LNCAP (cell line): ENCODE data around the gene WBP11.

Source experiments
- TF ChIP-seq, protein P1 (sequence below): fragments of 450-650 bp; IDR thresholded peaks from 2 replicates; pipeline ENCODE4 v1.5.1; 2017; ENCODE audit warnings: mild to moderate bottlenecking

WBP11 gene

DNA sequence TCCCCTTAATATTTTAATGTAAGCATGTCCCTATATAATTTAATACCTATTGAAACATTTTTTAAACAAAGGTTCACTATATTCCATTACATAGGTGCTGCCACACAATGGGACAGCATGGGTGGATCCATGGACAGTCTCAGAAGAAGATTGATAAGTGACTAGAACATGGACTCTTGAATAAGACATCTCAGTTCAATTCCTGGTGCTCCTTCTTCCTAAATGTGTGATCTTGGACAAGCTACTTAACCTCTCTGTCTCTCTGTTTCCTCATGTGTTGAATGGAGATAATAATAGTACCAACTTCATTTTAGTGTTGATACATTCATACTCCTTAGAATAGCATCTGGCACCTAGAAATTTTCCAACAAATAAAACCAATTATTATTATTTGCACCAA, 41.1 kb upstream of the WBP11 start:
- TF ChIP-seq, protein P1, sequence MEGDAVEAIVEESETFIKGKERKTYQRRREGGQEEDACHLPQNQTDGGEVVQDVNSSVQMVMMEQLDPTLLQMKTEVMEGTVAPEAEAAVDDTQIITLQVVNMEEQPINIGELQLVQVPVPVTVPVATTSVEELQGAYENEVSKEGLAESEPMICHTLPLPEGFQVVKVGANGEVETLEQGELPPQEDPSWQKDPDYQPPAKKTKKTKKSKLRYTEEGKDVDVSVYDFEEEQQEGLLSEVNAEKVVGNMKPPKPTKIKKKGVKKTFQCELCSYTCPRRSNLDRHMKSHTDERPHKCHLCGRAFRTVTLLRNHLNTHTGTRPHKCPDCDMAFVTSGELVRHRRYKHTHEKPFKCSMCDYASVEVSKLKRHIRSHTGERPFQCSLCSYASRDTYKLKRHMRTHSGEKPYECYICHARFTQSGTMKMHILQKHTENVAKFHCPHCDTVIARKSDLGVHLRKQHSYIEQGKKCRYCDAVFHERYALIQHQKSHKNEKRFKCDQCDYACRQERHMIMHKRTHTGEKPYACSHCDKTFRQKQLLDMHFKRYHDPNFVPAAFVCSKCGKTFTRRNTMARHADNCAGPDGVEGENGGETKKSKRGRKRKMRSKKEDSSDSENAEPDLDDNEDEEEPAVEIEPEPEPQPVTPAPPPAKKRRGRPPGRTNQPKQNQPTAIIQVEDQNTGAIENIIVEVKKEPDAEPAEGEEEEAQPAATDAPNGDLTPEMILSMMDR, result no peak

DNA sequence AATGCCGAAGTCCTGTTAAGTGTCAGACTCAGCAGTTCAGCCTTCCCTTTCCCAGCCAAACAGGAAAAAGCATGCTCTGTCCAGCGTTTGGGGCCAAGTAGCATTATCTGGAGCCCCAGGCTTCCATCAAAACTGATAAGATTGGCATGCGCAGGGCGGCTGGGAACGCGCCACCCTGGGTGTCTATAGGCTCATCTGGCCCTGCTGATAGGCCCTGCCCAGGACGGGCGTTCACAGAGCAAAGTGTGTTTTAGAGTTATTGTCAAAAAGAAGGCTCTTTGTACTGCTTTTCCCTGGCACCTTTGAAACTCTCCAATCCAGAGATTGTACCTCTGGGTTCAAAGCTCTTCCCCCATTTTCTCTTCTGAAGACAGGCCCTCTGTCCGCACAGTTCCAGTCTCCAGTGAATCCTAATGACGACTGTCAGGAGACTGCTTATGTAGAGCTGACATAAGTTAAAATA, 40.2 kb upstream of the WBP11 start, which contains the start of gene ART4:
ART4 (minus strand) TSS at position 102 of the 463 bp plus-strand sequence. CDS start 413 bp downstream, outside the sequence.
- TF ChIP-seq, protein P1, result no peak

DNA sequence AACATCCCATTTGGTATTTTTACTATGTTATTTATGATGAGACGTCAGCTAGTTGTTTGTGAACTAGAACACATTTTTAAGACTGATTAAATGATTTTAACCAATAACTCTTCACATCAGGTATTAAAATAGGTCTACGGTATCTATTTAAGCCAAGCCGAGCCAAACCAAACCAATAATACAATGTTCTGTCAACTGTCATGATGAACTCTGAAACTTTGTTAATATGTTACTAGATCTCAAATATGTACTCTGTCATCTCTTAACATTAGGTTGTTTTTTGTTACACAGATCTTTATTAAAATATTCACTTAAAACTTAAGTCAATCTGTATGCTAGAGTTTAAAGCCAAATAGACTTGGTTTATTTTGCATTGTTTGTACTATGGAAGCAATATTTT, 39.0 kb upstream of the WBP11 start:
- TF ChIP-seq, protein P1, result no peak

DNA sequence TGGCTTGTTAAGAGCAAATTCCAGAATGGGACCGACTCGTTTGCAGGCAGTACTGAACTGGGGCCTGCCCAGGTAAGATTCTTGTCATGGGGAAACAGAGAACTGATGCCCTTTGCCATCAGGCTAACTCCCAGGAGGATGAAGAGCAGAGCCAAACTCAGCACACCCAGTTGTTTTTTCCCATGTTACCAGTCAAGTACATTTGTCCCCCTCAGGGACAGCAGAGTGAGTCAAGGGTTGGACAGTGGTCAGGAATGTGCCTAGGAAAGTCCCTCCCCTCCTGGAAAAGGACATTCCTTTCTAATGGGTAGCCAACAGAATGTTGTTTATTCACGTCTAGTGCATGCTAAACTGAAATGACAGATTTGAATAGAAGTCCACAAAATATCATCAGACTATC, 38.5 kb upstream of the WBP11 start:
- TF ChIP-seq, protein P1, result no peak

DNA sequence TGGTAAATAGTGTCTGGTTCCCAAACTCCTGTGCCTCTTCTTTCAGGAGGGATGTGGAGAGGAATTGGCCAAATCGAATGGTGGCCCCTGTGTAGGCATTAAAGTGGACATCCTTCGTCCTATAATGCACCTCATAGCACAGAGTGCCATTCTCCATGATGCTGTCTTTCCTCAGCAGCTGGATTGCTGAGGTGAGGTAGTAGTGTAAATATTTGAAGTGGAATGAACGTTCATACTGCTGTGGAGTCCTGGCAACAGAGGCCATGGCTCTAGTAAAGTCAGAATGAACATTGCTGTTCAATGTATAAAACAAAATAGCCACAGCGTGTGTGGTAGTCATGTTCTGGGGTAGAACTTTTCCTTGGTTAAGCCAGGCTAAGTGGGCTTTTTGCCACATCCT, 37.3 kb upstream of the WBP11 start:
- TF ChIP-seq, protein P1, result no peak

DNA sequence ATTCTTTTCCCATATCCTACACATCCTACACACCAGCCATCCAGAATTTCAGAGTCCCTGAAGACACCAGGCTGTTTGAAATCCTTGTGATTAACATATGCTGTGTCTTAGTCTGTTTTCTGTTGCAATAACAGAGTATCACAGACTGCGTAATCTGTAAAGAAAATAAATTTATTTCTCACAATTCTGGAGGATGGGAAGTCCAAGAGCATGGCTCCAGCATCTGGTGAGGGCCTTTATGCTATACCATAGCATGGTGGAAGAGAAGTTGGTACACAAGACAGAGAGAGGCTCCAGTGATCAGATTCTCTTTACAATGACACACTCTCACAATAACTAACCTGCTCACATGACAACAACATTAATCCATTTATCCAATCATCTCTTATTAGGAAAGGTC, 36.0 kb upstream of the WBP11 start:
- TF ChIP-seq, protein P1, result no peak

DNA sequence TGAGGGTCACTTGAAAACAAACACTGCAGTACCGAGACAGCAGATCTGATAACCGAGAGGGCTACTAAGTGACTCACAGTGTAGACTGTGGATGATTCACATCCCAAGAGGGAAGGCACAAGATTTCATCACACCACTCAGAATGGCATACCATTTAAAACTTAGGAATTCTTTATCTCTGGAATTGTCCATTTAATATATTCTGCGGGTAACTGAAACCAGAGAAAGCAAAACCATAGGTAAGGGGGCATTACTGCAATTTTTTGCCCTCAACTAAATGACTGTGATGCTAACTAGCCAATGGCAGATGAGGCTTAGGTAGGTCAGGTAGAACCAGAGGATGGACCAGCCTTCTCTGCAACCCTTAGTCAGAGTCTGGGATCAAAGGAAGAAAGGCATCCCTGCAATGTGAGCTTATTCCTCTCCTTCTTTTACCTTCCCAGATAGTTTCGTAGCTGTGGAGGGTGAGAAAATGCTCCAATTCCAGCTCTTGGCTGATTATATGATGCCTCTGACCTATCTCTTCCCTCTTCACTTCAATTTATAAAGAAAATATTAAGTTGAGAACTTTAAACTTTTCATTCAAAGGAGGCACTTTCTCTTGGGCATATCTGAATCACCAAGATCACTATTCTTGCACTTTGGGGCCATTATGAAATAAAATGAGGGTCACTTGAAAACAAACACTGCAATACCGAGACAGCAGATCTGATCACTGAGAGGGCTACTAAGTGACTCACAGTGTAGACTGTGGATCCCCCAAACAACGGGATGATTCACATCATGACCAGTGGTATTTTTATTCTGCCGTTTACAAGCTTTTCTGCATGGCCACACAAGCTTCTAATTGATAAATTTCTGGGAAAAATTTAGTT, 33.3 kb upstream of the WBP11 start:
- TF ChIP-seq, protein P1, result no peak
